SK-N-SH treated with all-trans-retinoic acid at 6 μM for 48 hours (cell line): Measurements from ENCODE around the gene TTC31.
"Not testable (repeated sequence)": the region's sequence is repeated elsewhere in the genome, so short reads cannot be mapped to it uniquely, and the experiment has no call there.

Experiments
- BACH2 ChIP-seq: fragments of 250-450 bp; sonication (Bioruptor Pico); IDR thresholded peaks from 2 replicates; pipeline ENCODE4 v1.9.0; 2021; ENCODE audit warnings: mild to moderate bottlenecking, borderline replicate concordance
- CSRNP3 ChIP-seq: fragments of 250-450 bp; sonication (Bioruptor Pico); IDR thresholded peaks from 2 replicates; pipeline ENCODE4 v1.5.1; 2021; ENCODE audit warnings: mild to moderate bottlenecking, moderate library complexity
- POU6F1 ChIP-seq: fragments of 250-450 bp; sonication (Bioruptor Pico); IDR thresholded peaks from 2 replicates; pipeline ENCODE4 v1.8.0; 2021; ENCODE audit warnings: low read depth, mild to moderate bottlenecking, moderate library complexity, borderline replicate concordance
- RARB ChIP-seq: fragments of 250-450 bp; sonication (Bioruptor Pico); IDR thresholded peaks from 2 replicates; pipeline ENCODE4 v1.8.0; 2021; ENCODE audit warnings: mild to moderate bottlenecking, moderate library complexity
- SNAI2 ChIP-seq: fragments of 250-450 bp; sonication (Bioruptor Pico); IDR thresholded peaks from 2 replicates; pipeline ENCODE4 v1.5.0; 2020; ENCODE audit warnings: mild to moderate bottlenecking, moderate library complexity
- TOX ChIP-seq: fragments of 250-450 bp; sonication (Bioruptor Pico); IDR thresholded peaks from 2 replicates; pipeline ENCODE4 v1.8.0; 2021; ENCODE audit warnings: mild to moderate bottlenecking, moderate library complexity, borderline replicate concordance
- TF ChIP-seq, protein P1 (sequence below): fragments of 250-450 bp; sonication (Bioruptor Pico); IDR thresholded peaks from 2 replicates; pipeline ENCODE4 v1.5.0; 2020; ENCODE audit warnings: mild to moderate bottlenecking, moderate library complexity

DNA sequence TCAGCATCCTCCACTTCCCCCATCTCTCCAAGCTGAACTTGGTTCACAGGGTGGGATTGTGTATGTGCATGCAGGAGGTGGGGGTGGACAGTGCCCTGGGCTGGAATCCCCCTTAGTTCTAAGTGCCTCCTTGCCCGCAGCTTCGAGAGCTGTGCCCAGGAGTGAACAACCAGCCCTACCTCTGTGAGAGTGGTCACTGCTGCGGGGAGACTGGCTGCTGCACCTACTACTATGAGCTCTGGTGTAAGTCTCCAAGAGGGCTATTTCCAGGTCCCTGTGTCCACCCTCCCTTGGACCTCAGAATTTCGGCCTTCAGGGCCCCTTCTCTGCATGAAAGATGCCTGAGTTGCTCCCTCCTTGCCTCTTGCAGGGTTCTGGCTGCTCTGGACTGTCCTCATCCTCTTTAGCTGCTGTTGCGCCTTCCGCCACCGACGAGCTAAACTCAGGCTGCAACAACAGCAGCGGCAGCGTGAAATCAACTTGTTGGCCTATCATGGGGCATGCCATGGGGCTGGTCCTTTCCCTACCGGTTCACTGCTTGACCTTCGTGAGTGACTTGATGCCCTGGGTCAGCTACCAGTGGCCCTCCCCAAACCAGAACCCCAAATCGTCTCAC lies 23.3 kb upstream of the TTC31 start:
- TF ChIP-seq RARB, BACH2, POU6F1, CSRNP3, TOX, SNAI2 (CRISPR knock-in tag): not testable (repeated sequence)
- TF ChIP-seq, protein P1, sequence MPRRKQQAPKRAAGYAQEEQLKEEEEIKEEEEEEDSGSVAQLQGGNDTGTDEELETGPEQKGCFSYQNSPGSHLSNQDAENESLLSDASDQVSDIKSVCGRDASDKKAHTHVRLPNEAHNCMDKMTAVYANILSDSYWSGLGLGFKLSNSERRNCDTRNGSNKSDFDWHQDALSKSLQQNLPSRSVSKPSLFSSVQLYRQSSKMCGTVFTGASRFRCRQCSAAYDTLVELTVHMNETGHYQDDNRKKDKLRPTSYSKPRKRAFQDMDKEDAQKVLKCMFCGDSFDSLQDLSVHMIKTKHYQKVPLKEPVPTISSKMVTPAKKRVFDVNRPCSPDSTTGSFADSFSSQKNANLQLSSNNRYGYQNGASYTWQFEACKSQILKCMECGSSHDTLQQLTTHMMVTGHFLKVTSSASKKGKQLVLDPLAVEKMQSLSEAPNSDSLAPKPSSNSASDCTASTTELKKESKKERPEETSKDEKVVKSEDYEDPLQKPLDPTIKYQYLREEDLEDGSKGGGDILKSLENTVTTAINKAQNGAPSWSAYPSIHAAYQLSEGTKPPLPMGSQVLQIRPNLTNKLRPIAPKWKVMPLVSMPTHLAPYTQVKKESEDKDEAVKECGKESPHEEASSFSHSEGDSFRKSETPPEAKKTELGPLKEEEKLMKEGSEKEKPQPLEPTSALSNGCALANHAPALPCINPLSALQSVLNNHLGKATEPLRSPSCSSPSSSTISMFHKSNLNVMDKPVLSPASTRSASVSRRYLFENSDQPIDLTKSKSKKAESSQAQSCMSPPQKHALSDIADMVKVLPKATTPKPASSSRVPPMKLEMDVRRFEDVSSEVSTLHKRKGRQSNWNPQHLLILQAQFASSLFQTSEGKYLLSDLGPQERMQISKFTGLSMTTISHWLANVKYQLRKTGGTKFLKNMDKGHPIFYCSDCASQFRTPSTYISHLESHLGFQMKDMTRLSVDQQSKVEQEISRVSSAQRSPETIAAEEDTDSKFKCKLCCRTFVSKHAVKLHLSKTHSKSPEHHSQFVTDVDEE (CRISPR knock-in tag), result not testable (repeated sequence)
